Measurements from ENCODE around the gene ABHD1.
"Not testable (repeated sequence)": the region's sequence is repeated elsewhere in the genome, so short reads cannot be mapped to it uniquely, and the experiment has no call there.

Gene ABHD1

GRCh38 chr2:27109083-27109482 lies 14.5 kb upstream of the ABHD1 start:
- DNase-seq (ENCODE audit: low read depth) = no peak

GRCh38 chr2:27110603-27111352 lies 12.8 kb upstream of the ABHD1 start:
- DNase-seq (ENCODE audit: low read depth) = not testable (repeated sequence)

- DNase-seq (ENCODE audit: low read depth) = not testable (repeated sequence)
These were observed 12.1 kb upstream of the ABHD1 start for GRCh38 chr2:27111392-27112078.

GRCh38 chr2:27115519-27115918 lies 8.1 kb upstream of the ABHD1 start:
- DNase-seq (ENCODE audit: low read depth) = no peak

GRCh38 chr2:27117995-27118524 lies 5.6 kb upstream of the ABHD1 start:
- DNase-seq (ENCODE audit: low read depth) = no peak

GRCh38 chr2:27118525-27119329 lies 4.9 kb upstream of the ABHD1 start, which contains the start of gene CGREF1:
TSS of gene CGREF1 (minus strand) at chr2:27119128. CDS start at chr2:27104366, 14,762 bp downstream.
- no peak for DNase-seq (ENCODE audit: low read depth)

- DNase-seq (ENCODE audit: low read depth) = not testable (repeated sequence)
These were observed 4.3 kb upstream of the ABHD1 start for GRCh38 chr2:27119330-27119670.

- DNase-seq (ENCODE audit: low read depth) = no peak
These were observed 1.7 kb upstream of the ABHD1 start for GRCh38 chr2:27121906-27122305.

- no peak for DNase-seq (ENCODE audit: low read depth)
These were observed 824 bp upstream of the ABHD1 start for GRCh38 chr2:27122791-27123190.

- no peak for DNase-seq (ENCODE audit: low read depth)
These were observed 1.5 kb downstream of the ABHD1 start for GRCh38 chr2:27125104-27125503.

- DNase-seq (ENCODE audit: low read depth) = no peak
These were observed 2.7 kb downstream of the ABHD1 start for GRCh38 chr2:27126252-27126710.

GRCh38 chr2:27127883-27128667 lies 4.5 kb downstream of the ABHD1 start:
- DNase-seq (ENCODE audit: low read depth) = no peak

- DNase-seq (ENCODE audit: low read depth) = no peak
These were observed 5.3 kb downstream of the ABHD1 start for GRCh38 chr2:27128668-27129571.

GRCh38 chr2:27130396-27130795 lies 6.8 kb downstream of the ABHD1 start:
- DNase-seq (ENCODE audit: low read depth) = no peak

GRCh38 chr2:27131429-27131828 lies 7.8 kb downstream of the ABHD1 start:
- DNase-seq (ENCODE audit: low read depth) = no peak

GRCh38 chr2:27133195-27133875 lies 9.7 kb downstream of the ABHD1 start:
- no peak for DNase-seq (ENCODE audit: low read depth)

GRCh38 chr2:27133905-27134780 lies 10.5 kb downstream of the ABHD1 start, which contains the start of gene PREB:
TSS of gene PREB (minus strand) at chr2:27134636. CDS start at chr2:27134421, 215 bp downstream.
- peak; percentile 89 for DNase-seq (ENCODE audit: low read depth)

GRCh38 chr2:27134781-27135477 lies 11.3 kb downstream of the ABHD1 start:
- no peak for DNase-seq (ENCODE audit: low read depth)
